GM12891 (cell line): Measurements from ENCODE around the gene RAB7B.

Experiments
- DNase-seq: peaks from one replicate; pipeline ENCODE4 v3.0.0; 2011; ENCODE audit warnings: low spot score; ENCODE audit not compliant: insufficient read length
- FAIRE-seq: peaks from 2 replicates; lab custom pipeline; 2011; peaks lifted over from hg19 to GRCh38; lab: Jason Lieb, UNC
- PAX5 ChIP-seq: IDR thresholded peaks from 2 replicates; pipeline ENCODE4 v1.6.1; 2011; ENCODE audit warnings: low read length, moderate library complexity, mild to moderate bottlenecking; ENCODE audit not compliant: insufficient read depth, severe bottlenecking
- POLR2A ChIP-seq: IDR thresholded peaks from 2 replicates; pipeline ENCODE4 v1.6.1; 2011; ENCODE audit warnings: low read depth, low read length, control low read depth
- POLR2AphosphoS5 ChIP-seq: IDR thresholded peaks from 2 replicates; pipeline ENCODE4 v1.6.1; 2011; ENCODE audit warnings: low read depth, low read length, control low read depth
- POU2F2 ChIP-seq: IDR thresholded peaks from 2 replicates; pipeline ENCODE4 v1.6.1; 2011; ENCODE audit warnings: low read depth, mild to moderate bottlenecking, control low read depth, low read length, moderate library complexity
- SPI1 ChIP-seq: IDR thresholded peaks from 2 replicates; pipeline ENCODE4 v1.6.1; 2011; ENCODE audit warnings: low read depth, low read length, control low read depth
- TAF1 ChIP-seq: IDR thresholded peaks from 2 replicates; pipeline ENCODE4 v1.6.1; 2011; ENCODE audit warnings: low read depth, low read length, control low read depth

RAB7B gene

DNA sequence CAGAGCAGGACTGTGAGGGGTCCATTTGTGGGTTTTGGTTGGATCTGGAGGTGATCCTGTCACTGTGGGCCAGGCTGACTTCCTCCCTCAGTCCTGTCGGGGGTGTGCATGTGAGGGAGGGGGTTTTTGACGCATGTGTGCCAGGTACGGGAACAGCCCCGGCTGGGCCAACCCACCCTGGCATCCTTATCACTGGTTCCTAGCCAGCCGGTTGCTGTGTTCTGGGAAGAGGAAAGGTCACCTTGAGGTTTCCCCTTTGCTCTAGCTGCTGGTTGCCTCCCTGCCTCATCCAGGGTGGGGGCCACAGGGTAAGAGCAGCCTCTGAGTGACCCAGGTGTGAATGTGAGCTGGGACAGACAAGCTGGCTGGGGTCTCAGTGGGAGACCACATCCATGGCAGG is 62.5 kb downstream of the RAB7B start:
- FAIRE-seq (no peak), DNase-seq (no peak)
- TF ChIP-seq SPI1 = no peak
- TF ChIP-seq TAF1 = no peak
- TF ChIP-seq POLR2A = no peak
- TF ChIP-seq POU2F2 = no peak
- no peak for TF ChIP-seq POLR2AphosphoS5
- no peak for TF ChIP-seq PAX5

DNA sequence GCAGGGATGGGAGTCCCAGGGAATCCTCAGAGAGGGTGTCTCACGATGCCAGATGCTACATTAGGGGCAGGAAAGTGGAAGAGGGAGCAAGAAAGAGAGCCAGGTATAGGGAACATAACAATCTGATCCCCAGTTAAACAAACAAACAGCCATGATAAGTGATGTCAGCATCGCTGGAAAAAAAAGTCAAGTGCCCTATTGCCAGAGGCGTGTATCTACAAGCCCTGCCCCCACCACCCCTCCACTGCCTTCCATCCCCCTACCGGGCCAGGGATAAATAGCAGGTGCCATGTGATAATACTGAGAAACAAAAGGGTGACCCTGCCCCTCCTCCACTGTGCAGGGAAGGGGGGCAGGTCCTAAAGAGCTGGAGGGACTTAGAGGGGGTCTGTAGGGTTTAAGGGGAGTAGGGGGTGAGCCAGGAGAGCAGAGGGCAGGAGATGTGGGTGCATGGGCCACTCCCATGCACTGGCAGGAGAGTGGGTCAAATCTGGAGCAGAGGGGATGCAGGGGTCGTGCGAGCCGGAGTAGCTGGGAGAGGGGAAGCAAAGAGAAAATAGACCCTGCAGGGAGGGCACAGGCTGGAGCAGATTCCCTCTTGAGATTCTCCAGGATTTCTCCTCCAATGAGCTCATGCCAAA is 63.4 kb downstream of the RAB7B start:
- TF ChIP-seq POLR2A (no peak), TAF1 (no peak), PAX5 (no peak), POU2F2 (no peak), POLR2AphosphoS5 (no peak)
- DNase-seq (no peak), FAIRE-seq (no peak)

GRCh38 chr1:205938682-205939081 is 64.5 kb downstream of the RAB7B start:
- FAIRE-seq (no peak), DNase-seq (no peak)
- TF ChIP-seq POLR2AphosphoS5 (no peak), TAF1 (no peak), POLR2A (no peak), PAX5 (no peak), SPI1 (no peak), POU2F2 (no peak)

GRCh38 chr1:205936846-205937586 is 66.2 kb downstream of the RAB7B start:
- no peak for DNase-seq
- no peak for FAIRE-seq
- TF ChIP-seq PAX5 (no peak), SPI1 (no peak), TAF1 (no peak), POLR2AphosphoS5 (no peak), POU2F2 (no peak), POLR2A (no peak)

GRCh38 chr1:205936311-205936710 is 66.9 kb downstream of the RAB7B start:
- DNase-seq (no peak), FAIRE-seq (no peak)

DNA sequence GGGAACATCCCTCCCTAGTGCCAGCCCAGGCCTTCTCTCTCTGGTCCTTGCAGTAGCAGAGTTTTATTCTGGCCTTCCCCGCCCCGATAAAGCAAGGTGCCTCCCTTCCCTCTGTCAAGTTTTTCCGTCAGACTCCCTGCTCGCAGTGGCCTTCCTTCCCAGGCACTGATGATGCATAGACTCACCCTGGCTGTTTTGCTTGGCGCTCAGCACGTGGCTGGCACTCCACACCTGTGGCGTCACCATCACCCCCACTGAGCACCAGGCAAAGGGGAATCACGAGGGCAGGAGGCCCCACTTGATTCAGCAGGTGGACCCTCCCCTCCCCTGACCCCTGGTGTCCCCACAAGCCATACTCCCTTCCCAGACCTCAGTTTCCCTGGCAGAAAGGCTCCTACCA is 67.3 kb downstream of the RAB7B start:
- TF ChIP-seq POU2F2 (no peak), PAX5 (no peak), POLR2A (no peak), TAF1 (no peak), POLR2AphosphoS5 (no peak), SPI1 (no peak)
- DNase-seq = no peak
- FAIRE-seq = no peak

More at GRCh38 chr1:205936311-205936710, 66.9 kb downstream of the RAB7B start:
- no peak for TF ChIP-seq POU2F2
- TF ChIP-seq TAF1 = no peak
- no peak for TF ChIP-seq SPI1

GRCh38 chr1:205934788-205935187 is 68.4 kb downstream of the RAB7B start:
- FAIRE-seq (no peak), DNase-seq (no peak)
- TF ChIP-seq POLR2A = no peak
- TF ChIP-seq POU2F2 = no peak
- TF ChIP-seq TAF1 = no peak
- no peak for TF ChIP-seq SPI1
- TF ChIP-seq POLR2AphosphoS5 = no peak
- no peak for TF ChIP-seq PAX5

DNA sequence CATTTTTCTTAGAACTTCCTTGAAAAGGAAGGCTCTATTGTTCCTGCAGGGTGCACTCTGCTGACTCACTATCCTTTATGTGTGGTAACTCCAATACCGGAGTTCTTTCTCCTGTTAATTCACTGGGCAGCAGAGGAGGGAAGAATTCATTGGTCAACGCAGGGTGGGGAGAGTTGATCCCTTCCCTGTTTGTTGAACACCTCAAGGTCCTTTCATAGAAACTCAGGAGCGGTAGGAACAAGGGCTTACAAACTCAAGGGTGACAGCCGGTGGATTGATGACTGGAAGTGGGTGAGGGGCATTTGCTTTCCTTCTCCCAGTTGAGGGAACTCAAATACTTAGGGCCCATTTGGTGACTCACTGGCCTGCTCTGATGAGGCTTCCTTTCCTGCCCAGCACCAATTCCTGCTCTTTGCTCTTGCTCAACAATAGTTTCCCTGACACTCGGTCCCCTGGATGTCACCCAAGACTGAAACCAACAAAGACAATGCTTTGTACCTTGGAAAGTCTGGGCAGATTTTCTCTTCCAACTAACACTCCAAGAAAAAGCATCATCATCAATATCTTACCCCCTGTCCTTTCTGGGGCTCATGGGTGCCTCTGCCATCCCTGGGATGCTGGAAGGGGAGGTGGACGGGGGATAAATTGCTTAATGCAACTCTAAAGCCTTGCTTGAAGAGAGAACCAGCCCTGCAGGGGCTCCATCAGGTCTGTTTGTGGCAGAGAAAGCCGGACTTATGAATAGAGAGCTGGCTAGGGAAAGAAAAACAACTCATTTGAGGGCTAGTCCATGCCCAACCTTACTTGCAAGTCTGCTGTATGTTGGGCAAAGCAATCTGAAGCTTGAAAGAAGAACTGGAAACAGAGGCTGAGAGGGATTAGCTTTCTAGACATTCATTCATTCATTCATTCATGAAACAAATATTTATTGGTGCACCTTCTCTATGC is 69.2 kb downstream of the RAB7B start:
- TF ChIP-seq SPI1 = no peak
- TF ChIP-seq PAX5 = no peak
- TF ChIP-seq POLR2A = no peak
- no peak for TF ChIP-seq TAF1
- no peak for TF ChIP-seq POU2F2
- no peak for TF ChIP-seq POLR2AphosphoS5
- FAIRE-seq (no peak), DNase-seq (no peak)

GRCh38 chr1:205932776-205933175 is 70.4 kb downstream of the RAB7B start:
- FAIRE-seq (no peak), DNase-seq (no peak)
- no peak for TF ChIP-seq POU2F2
- no peak for TF ChIP-seq PAX5
- no peak for TF ChIP-seq TAF1
- TF ChIP-seq POLR2AphosphoS5 = no peak
- no peak for TF ChIP-seq POLR2A
- no peak for TF ChIP-seq SPI1
